Activated CD4-positive, alpha-beta T cell treated with anti-CD3 and anti-CD28 coated beads, Interleukin-2, amount 50 U/mL, for 24 hours (primary cell): Measurements from ENCODE around the gene SUFU.

Experiments
- DNase-seq, 2 donors: peaks; one replicate each; pipeline ENCODE4 v3.0.0-alpha.2; 2020; ENCODE audit warnings: low read depth in 1 of 2, low spot score in 1 of 2

SUFU gene

DNA sequence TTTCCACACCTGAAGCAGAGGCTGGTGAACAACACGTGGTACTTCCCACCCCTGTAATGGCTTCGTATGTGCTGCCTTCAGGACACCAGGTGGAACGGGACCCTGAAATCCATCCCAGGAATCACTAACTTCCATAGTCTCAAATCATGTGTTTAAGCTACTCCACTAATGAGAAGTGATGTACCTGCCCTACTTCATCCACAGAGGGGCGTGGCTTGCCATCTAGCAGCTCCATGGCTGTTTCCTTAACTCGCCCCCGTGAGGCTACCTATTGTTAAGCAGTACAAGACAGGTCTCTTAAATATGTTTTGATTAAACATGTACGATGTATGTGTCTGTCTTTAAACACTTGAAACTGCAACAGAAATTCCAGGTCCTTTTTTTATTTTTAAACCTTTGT is 178.6 kb downstream of the SUFU start:
- no peak for DNase-seq

- no peak for DNase-seq
Measured at GRCh38 chr10:102682981-102683380, 179.2 kb downstream of the SUFU start.
